GM20000 (cell line): Measurements from ENCODE around the gene FAM107B.

Source experiments
- DNase-seq: peaks from one replicate; pipeline ENCODE4 v3.0.0; 2012; ENCODE audit warnings: low spot score
- CTCF ChIP-seq: IDR thresholded peaks from 2 replicates; pipeline ENCODE4 v1.5.1; 2012; ENCODE audit warnings: mild to moderate bottlenecking, control low read depth; ENCODE audit errors: extremely low read depth, missing control alignments

FAM107B gene

GRCh38 chr10:14583252-14583651, 191.4 kb downstream of the FAM107B start:
- no peak for TF ChIP-seq CTCF
- no peak for DNase-seq

GRCh38 chr10:14581553-14582321, 193.0 kb downstream of the FAM107B start:
- DNase-seq = no peak
- no peak for TF ChIP-seq CTCF

GRCh38 chr10:14580671-14581332, 193.9 kb downstream of the FAM107B start:
- no peak for TF ChIP-seq CTCF
- no peak for DNase-seq

- TF ChIP-seq CTCF = no peak
Observed at GRCh38 chr10:14579405-14579804, 195.3 kb downstream of the FAM107B start.

DNA sequence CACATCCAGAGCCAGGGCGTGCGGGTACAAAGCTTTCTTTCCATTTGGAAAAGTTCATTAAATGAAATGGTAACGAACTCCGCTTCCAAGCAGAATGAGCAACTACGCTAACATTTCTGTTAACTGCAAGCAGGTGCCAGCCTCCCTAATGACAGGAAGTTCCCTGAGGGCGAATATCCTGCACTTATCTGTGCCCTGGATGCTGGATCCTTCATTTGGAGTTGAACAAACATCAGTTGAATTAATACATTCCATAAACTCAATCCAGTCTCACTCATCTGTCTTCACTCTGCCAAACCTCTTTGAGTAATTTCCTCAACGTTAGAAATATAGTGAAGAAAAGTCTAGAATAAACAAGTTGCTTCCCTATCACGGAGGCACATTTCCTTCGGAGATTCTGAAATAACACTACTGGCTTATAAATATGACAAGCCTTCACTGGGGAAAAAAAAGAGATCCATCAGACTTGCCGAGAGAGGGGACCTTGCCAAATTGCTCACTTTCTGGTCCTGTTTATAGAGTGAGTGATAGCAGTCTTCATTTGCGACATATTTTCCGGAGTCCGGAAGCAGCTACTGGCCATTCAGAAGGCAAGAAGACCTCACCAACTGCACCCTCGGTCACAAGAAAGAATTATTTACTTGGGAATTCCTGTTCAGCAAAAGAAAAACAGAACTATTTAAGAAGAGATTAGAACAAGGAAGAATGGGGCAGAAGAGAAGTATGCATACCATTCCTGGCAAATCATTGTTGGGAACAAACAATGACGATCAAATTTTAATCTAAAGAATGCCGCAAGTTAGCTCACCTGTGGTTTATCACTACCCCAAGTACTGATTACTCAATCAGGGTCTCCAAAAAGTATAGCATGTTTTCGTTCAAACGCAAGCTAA, 196.4 kb downstream of the FAM107B start:
- no peak for DNase-seq
- TF ChIP-seq CTCF = no peak

More at GRCh38 chr10:14579405-14579804, 195.3 kb downstream of the FAM107B start:
- DNase-seq = no peak

GRCh38 chr10:14574885-14575284, 199.8 kb downstream of the FAM107B start:
- DNase-seq = no peak
- TF ChIP-seq CTCF = no peak
